SU-DHL-6 (cell line): Measurements from ENCODE around the gene PRPF31.
"Not testable (repeated sequence)": the region's sequence is repeated elsewhere in the genome, so short reads cannot be mapped to it uniquely, and the experiment has no call there.

Source experiments
- H2AFZ ChIP-seq: fragments of 200-600 bp; sonication (generic); 2 replicates; pipeline ENCODE4 v1.6.1; 2014; ENCODE audit warnings: low read depth, mild to moderate bottlenecking, moderate library complexity, mixed read lengths, antibody characterized with exemption, low read length; ENCODE audit not compliant: severe bottlenecking
- H3F3A ChIP-seq: fragments of 200-600 bp; shearing (Covaris generic); 2 replicates; pipeline ENCODE4 v1.6.0; 2016; ENCODE audit warnings: antibody characterized with exemption, mild to moderate bottlenecking; ENCODE audit not compliant: insufficient read depth
- H3K27ac ChIP-seq: fragments of 200-600 bp; sonication (generic); 2 replicates; pipeline ENCODE4 v1.5.1; 2016; ENCODE audit warnings: low read depth, mild to moderate bottlenecking, low read length, moderate library complexity, mixed read lengths
- H3K27me3 ChIP-seq: fragments of 200-600 bp; sonication (generic), shearing (Covaris generic); 2 replicates; pipeline ENCODE4 v1.6.0; 2014; ENCODE audit warnings: mild to moderate bottlenecking, low read length
- H3K36me3 ChIP-seq: fragments of 200-600 bp; sonication (generic); 2 replicates; pipeline ENCODE4 v1.6.1; 2014; ENCODE audit warnings: mild to moderate bottlenecking, low read length, mixed read lengths
- H3K4me2 ChIP-seq: fragments of 300-600, 200-600 bp; shearing (Covaris generic), sonication (generic); 2 replicates; pipeline ENCODE4 v1.6.0; 2014; ENCODE audit warnings: low read length, low read depth, mild to moderate bottlenecking; ENCODE audit not compliant: poor library complexity, severe bottlenecking
- H3K4me3 ChIP-seq: fragments of 200-600 bp; sonication (generic); 2 replicates; pipeline ENCODE4 v1.5.1; 2014; ENCODE audit warnings: antibody characterized with exemption, low read length, mild to moderate bottlenecking, mixed read lengths; ENCODE audit not compliant: insufficient read depth, poor library complexity, severe bottlenecking
- H3K79me2 ChIP-seq: fragments of 200-600 bp; sonication (generic); 2 replicates; pipeline ENCODE4 v1.6.1; 2014; ENCODE audit warnings: mild to moderate bottlenecking, low read length, moderate library complexity; ENCODE audit not compliant: insufficient read depth
- H3K9ac ChIP-seq: fragments of 200-600 bp; sonication (generic); 2 replicates; pipeline ENCODE4 v1.7.0; 2014; ENCODE audit warnings: mild to moderate bottlenecking, low read length
- H3K9me2 ChIP-seq: fragments of 200-600 bp; sonication (generic); replicated peaks from 2 replicates; pipeline ENCODE4 v1.6.1; 2014; ENCODE audit warnings: low read length; ENCODE audit not compliant: insufficient read depth
- H3K9me3 ChIP-seq: fragments of 200-600 bp; sonication (generic); 2 replicates; pipeline ENCODE4 v1.6.1; 2014; ENCODE audit warnings: low read length, mixed read lengths; ENCODE audit not compliant: insufficient read depth
- H4K20me1 ChIP-seq: fragments of 200-600 bp; sonication (generic); 2 replicates; pipeline ENCODE4 v1.6.1; 2014; ENCODE audit warnings: low read depth, mild to moderate bottlenecking, antibody characterized with exemption, low read length, moderate library complexity, mixed read lengths
- CTCF ChIP-seq: fragments of 200-600 bp; sonication (generic); IDR thresholded peaks from one replicate; pipeline ENCODE4 v1.5.1; 2017; ENCODE audit warnings: antibody characterized with exemption, mild to moderate bottlenecking, low read length, moderate library complexity; ENCODE audit not compliant: insufficient read depth, poor library complexity, severe bottlenecking
- EZH2phosphoT487 ChIP-seq: fragments of 200-600 bp; sonication (generic), shearing (Covaris generic); conservative IDR thresholded peaks from 2 replicates; pipeline ENCODE4 v1.6.1; 2018; ENCODE audit warnings: mild to moderate bottlenecking, antibody characterized with exemption, low read length, moderate library complexity, mixed read lengths

Gene PRPF31

DNA sequence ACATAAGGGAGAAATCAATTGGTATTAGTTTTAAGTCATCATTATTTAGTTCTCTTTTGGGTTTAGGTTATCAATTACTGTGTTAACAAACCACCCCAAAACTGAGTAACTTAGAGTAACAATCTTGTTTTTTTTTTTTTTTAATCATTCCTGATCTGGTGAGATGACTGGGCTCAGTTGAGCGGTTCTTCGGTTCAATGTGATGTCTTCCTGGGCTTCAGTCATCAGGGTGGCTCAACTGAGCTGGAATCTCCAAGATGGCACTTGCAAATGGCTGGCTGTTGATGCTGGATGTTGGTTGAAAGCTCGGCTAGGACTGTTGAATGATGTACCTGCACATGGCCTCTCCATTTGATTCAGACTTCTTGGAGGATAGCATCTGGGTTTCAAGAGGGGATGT lies 31.1 kb upstream of the PRPF31 start:
- peaks cover 16% of the 10 kb centered on the region for H3K9me3 ChIP-seq
- H3K9me2 ChIP-seq = no peaks in the 10 kb centered on the region
- no peaks in the 10 kb centered on the region for H3F3A ChIP-seq
- H3K9ac ChIP-seq = no peak overlapping the region
- H3K79me2 ChIP-seq = no peaks in the 10 kb centered on the region
- no peak overlapping the region for H3K4me3 ChIP-seq
- H3K27me3 ChIP-seq = no peaks in the 10 kb centered on the region
- TF ChIP-seq CTCF (no peak), EZH2phosphoT487 (no peak)
- H2AFZ ChIP-seq = no peak overlapping the region
- H3K27ac ChIP-seq = no peak overlapping the region
- H3K36me3 ChIP-seq = no peaks in the 10 kb centered on the region
- no peak overlapping the region for H3K4me2 ChIP-seq
- H4K20me1 ChIP-seq = no peaks in the 10 kb centered on the region

GRCh38 chr19:54094426-54095000 lies 21.0 kb upstream of the PRPF31 start:
- H3K79me2 ChIP-seq = no peaks in the 10 kb centered on the region
- H2AFZ ChIP-seq = no peak overlapping the region
- H3K36me3 ChIP-seq = no peaks in the 10 kb centered on the region
- TF ChIP-seq CTCF (no peak), EZH2phosphoT487 (no peak)
- H3K4me2 ChIP-seq = no peak overlapping the region
- no peak overlapping the region for H3K27ac ChIP-seq
- no peak overlapping the region for H3K9ac ChIP-seq
- H3K9me3 ChIP-seq = no peaks in the 10 kb centered on the region
- H3F3A ChIP-seq = no peaks in the 10 kb centered on the region
- H4K20me1 ChIP-seq = no peaks in the 10 kb centered on the region
- H3K27me3 ChIP-seq = no peaks in the 10 kb centered on the region
- H3K4me3 ChIP-seq = no peak overlapping the region
- H3K9me2 ChIP-seq = no peaks in the 10 kb centered on the region

- H3K4me2 ChIP-seq = no peak overlapping the region
Measured at GRCh38 chr19:54095136-54095858, 20.3 kb upstream of the PRPF31 start.

GRCh38 chr19:54095859-54096616 lies 19.5 kb upstream of the PRPF31 start:
- H3K27me3 ChIP-seq, H3K79me2 ChIP-seq, H3K4me2 ChIP-seq, H4K20me1 ChIP-seq, H2AFZ ChIP-seq, H3K9me2 ChIP-seq, H3F3A ChIP-seq, H3K4me3 ChIP-seq, H3K9me3 ChIP-seq, H3K9ac ChIP-seq, H3K36me3 ChIP-seq, H3K27ac ChIP-seq: not testable (repeated sequence)

More at GRCh38 chr19:54095136-54095858, 20.3 kb upstream of the PRPF31 start:
- H3K27me3 ChIP-seq = no peaks in the 10 kb centered on the region
- H3K4me3 ChIP-seq = no peak overlapping the region
- TF ChIP-seq EZH2phosphoT487 = no peak
- TF ChIP-seq CTCF = no peak
- H3K79me2 ChIP-seq = no peaks in the 10 kb centered on the region
- no peaks in the 10 kb centered on the region for H3K9me2 ChIP-seq
- H3K9me3 ChIP-seq = no peaks in the 10 kb centered on the region
- H2AFZ ChIP-seq = no peak overlapping the region
- no peaks in the 10 kb centered on the region for H3K36me3 ChIP-seq
- no peaks in the 10 kb centered on the region for H3F3A ChIP-seq
- no peaks in the 10 kb centered on the region for H4K20me1 ChIP-seq
- no peak overlapping the region for H3K27ac ChIP-seq
- no peak overlapping the region for H3K9ac ChIP-seq
